HFF-Myc (cell line): ENCODE data around the gene TBKBP1.

Source experiments
- DNase-seq: peaks from one replicate; pipeline ENCODE4 v3.0.0-alpha.2; 2011; ENCODE audit warnings: low read depth; ENCODE audit errors: extremely low read depth
- H3K4me3 ChIP-seq: replicated peaks from 2 replicates; pipeline ENCODE4 v1.5.1; 2011; ENCODE audit warnings: low read depth, mild to moderate bottlenecking, control low read depth, low read length
- TF ChIP-seq, protein P1 (sequence below): IDR thresholded peaks from 2 replicates; pipeline ENCODE4 v1.5.1; 2012; ENCODE audit warnings: mild to moderate bottlenecking, low read depth, low read length, control low read depth; ENCODE audit errors: missing control alignments

The TBKBP1 gene

DNA sequence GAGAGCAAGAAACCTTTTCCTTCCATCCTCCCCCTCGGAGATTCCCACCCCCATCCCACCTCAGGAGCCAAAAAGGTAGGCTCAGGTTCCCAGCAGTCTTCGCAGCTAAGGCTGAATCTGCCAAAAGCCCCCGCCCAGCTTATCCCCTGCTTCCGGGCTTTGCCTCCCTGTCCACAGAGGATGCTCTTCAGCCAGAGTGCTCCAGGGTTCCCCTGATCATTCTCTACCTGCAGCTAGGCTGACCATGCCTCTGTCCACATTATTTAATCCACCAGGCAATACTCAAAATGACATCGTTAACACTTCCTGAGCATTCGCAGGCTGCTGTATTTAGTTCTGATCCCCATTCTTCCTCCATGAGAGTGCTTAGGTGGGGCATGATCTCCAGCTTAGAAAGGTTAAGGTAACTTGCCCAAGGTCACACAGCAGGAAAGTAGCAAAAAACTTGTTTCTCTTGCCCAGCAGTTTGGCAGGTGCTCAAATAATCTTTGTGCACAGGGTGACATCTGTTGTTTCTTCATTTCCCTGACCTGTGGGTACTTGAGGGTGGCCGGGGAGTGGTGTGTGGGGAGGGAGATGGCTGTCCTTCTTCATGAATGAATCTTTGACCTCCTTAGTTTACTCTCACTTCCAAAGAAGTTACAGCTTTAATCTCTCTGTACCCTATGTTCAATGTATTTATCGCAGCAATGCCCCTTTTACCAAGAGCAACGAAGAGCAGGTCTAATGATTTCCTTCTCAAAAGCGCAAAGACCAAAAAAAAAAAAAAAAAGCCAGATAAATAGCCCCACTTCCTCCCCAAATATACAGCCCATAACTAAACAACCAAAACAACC, 848 bp upstream of the TBKBP1 start:
- H3K4me3 ChIP-seq, result peak overlapping the region; percentile 63
- no peak for DNase-seq
- TF ChIP-seq, protein P1, sequence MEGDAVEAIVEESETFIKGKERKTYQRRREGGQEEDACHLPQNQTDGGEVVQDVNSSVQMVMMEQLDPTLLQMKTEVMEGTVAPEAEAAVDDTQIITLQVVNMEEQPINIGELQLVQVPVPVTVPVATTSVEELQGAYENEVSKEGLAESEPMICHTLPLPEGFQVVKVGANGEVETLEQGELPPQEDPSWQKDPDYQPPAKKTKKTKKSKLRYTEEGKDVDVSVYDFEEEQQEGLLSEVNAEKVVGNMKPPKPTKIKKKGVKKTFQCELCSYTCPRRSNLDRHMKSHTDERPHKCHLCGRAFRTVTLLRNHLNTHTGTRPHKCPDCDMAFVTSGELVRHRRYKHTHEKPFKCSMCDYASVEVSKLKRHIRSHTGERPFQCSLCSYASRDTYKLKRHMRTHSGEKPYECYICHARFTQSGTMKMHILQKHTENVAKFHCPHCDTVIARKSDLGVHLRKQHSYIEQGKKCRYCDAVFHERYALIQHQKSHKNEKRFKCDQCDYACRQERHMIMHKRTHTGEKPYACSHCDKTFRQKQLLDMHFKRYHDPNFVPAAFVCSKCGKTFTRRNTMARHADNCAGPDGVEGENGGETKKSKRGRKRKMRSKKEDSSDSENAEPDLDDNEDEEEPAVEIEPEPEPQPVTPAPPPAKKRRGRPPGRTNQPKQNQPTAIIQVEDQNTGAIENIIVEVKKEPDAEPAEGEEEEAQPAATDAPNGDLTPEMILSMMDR, result no peak

DNA sequence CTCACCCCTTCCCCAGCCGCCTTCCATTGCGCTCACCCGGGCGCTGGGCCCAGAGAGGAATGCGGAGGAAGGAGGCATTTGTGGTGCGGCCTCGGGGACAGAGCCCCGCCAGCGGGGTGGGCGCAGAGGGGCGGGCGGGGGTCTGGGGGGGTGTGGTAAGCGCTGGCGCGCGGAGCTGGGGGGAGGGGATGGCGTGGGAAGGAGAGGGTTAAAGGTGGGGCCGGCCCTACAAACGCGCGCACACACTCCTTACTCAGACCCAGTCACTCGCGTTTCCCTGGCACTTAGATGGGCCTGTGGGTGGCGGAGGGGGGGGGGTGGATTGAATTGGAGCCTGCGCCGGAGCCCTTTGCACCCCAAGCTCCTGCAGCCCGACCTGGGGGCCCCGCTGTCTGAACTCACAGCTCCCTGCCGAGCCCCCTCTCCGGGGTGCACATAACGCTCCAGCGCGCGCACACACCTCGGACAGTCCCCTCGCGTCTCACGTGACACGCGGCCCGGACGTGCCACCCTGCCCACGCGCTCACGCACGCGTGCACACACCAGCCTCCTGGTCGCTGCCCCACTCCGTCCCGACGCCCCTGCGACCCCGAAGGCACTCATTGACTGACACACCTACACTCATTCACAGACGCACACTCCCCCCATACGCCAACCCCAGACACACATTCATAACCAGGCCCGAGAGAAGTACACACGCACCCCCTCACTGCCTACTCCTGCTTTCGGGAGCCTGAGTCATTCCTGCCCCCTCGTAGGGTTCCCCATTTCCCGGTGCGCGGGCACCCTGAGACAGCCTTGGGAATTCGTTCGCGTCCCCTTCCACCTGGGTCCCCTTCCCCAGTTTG, 844 bp downstream of the TBKBP1 start:
- peak overlapping the region; percentile 63 for H3K4me3 ChIP-seq
- no peak for DNase-seq
- TF ChIP-seq, protein P1, result no peak

DNA sequence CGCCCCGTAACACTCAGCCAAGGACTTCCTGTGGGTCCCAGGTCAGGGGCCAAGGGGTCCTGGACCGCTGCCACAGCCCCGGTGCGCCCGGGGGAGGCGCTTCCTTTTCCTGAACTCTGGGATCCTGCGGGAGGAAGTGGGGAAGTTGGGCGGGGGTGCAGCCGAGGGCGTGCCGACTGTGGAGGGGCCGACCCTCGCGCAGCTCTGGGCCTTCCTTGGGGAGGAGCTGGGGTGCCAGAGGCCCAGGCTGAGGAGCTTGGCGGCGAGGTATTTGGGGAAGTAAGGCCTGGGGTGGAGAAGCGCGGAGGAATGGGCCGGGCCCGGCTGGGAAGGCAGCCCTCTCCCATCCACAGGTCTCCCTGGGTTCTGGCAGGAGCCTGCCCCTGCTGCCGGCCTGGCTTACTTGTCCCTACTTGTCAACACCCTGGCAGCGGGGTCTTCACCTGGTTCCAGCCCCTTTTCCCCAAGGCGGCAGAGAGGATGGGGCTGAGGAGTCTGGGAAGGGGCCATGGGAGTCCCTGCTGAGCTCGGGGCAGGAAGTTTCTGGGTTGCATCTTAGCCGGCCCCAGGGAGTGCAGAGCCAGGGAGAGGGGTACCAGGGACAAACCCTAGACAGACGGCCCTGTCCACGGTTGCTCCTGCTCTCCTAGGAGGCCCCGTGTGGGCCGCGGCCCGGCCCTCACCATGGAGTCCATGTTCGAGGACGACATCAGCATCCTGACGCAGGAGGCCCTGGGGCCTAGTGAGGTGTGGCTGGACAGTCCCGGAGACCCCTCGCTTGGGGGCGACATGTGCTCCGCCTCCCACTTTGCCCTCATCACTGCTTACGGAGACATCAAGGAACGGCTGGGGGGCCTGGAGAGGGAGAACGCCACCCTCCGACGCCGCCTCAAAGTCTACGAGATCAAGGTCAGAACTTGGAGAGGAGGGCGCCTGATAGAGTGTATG, 1.7 kb downstream of the TBKBP1 start:
- TF ChIP-seq, protein P1, result no peak
- DNase-seq, result no peak
- peak overlapping the region; percentile 63 for H3K4me3 ChIP-seq

DNA sequence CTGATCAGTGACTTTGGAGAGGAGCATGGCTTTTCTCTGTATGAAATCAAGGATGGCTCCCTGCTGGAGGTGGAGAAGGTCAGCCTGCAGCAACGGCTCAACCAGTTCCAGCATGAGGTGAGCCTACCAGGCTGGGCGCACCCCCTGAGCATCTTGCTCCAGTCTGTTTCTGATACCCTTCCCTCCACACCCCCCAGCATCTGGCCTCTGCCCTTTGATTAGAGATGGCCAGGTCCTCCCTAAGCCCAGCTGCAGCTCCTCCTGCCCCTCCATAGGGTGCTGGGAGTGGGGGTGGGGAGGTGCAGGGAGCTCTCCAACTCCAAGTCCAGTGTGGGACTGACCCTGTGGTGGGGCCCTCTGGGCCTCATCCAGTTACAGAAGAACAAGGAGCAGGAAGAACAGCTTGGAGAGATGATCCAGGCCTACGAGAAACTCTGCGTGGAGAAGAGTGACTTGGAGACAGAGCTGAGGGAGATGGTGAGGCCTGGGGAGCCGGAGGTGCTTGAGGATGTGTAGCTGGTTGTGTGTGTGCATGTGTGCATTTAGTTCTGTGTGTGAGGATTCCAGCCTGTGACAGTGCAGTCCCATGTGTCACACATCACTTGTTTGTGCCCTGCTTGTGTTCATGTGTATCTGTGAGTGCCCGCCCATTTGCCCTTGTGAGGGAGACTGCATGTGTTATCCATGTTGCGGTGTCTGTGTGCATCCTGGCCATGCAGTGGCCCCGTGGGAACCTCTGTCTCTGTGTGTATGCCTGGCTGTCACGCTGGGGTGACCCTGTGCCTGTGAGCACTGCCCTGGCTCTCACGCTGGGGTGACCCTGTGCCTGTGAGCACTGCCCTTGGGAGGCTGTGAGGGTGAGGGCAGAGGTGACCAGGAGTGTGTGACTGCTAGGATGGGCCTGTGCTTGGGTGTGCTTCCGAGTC, 3.0 kb downstream of the TBKBP1 start:
- TF ChIP-seq, protein P1, result no peak
- DNase-seq, result no peak
- H3K4me3 ChIP-seq, result no peak overlapping the region

DNA sequence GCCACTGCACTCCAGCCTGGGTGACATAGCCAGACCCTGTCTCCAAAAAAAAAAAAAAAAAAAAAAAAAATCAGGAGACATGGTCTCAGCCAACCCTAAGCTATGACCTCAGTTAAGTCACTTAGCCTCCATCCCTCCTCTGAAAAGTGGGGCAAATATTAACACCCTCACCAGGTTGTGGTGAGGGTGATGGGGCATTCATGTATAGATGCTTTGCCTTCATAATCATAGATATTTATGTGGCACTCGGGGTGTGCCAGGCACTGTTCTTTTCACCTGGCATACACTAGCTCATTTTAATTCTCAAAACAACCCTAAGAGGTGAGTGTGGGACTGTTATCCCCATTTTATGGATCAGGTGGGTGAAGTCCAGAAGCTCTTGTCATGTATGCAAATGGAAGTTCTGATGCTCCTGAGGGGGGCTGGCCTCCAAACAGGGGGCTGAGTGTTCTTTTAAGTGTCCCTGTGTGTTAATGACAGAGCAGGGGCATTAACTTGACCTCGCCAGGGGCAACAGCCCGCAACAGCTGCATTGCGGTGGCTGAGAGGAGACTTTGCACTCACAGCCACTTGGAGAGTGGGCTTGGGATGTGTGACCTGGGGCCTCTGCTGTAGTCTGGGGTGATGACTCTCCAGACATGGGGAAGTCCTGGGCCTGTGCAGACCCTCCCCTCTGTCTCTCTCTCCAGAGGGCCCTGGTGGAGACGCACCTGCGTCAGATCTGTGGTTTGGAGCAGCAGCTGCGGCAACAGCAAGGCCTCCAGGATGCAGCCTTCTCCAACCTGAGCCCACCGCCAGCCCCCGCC, 4.1 kb downstream of the TBKBP1 start:
- no peak overlapping the region for H3K4me3 ChIP-seq
- TF ChIP-seq, protein P1, result no peak
- no peak for DNase-seq
